HG03432 (cell line): Measurements from ENCODE around the gene UCK2.
A peak's percentile ranks its signal among the peaks of the same experiment; 100 is the strongest.

ENCODE experiments used
- ATAC-seq: cut with Tn5 transposase; IDR thresholded peaks from one replicate; pipeline ENCODE4 v1.9.1; 2021; ENCODE audit warnings: mild to moderate bottlenecking, moderate library complexity; ENCODE audit not compliant: unreplicated experiment

UCK2 gene

GRCh38 chr1:165833358-165833757 is 5.9 kb downstream of the UCK2 start:
- ATAC-seq: no peak

GRCh38 chr1:165834229-165834628 is 6.8 kb downstream of the UCK2 start:
- no peak for ATAC-seq

DNA sequence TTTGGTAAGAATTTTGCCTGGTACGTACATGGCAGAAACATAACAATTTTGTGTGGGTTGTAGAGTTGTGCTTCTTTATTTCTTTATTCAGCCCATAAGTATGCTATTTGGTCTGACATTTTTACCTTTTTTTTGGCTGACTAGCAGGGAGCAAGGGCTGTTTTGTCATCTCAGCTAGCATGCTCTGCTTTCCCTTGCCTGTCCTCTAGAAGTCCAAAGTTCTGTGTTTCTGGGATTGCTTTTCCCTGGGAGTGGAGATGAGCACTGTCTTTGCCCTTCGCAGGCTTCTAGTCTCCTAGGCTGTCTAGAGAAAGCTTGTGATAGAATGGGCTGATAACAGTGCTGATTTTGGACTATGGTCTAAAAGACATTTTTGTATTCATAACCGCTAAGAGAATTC is 7.5 kb downstream of the UCK2 start:
- ATAC-seq: no peak

DNA sequence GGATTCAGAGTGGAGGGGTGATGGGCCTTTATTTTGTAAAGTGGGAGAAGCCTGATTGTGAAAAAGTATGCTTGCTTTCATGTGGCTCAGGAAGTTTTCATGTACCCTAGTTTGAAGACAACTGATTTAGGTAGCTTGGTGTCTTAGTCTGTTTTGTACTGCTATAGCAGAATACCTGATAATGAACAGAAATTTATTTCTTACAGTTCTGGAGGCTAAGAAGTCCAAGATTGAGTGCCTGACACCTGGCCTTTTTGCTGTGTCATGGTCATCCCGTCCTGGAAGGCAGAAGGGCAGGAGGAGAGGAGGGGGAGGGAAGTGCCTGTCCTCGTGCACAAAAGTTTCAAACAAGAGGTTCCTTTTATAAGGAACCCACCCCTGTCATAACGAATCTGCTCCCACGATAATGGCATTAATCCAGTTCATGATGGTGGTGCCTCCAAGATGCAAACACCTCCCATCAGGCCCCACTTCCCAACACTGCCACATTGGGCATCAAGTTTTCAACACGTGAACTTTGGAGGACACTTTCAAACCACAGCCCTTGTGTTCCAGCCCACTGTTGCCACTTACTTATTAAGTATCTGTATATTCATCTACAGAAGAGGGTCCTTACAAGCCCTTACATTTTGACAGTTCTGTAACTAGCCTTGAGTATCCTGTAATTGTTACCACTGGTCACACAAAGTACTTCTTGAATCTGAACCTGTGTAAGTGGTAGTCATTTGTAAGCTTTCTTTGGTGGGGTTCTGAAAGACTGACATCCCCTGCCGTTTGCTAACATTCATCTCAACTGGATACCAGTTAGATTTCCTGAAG is 9.5 kb downstream of the UCK2 start:
- ATAC-seq: no peak

DNA sequence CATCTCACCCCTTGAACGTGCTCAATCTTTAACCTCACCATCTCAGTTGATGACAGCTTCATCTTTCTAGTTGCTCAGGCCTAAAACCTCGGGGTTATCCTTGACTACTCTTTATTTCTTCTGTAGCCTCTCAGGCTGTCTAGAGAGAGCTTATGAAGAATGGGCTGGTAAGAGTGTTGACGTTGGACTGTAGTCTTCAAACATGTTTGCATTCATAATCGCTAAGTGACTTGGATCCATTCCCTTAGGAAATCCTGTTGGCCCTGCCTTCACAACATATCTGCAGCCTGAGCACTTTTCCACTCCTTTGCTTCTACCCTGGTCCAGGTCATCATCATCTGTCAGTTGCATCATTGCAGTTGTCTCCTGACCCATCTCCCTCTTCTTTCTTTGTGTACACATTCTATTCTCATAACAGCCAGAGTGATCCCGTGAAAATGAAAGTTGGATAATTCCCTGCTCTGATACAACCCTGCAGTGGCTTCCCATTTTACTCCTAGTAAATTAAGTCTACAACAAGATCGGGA is 10.5 kb downstream of the UCK2 start:
- no peak for ATAC-seq

- no peak for ATAC-seq
These were observed 13.0 kb downstream of the UCK2 start for GRCh38 chr1:165840423-165840822.

- no peak for ATAC-seq
These were observed 14.2 kb downstream of the UCK2 start for GRCh38 chr1:165841582-165842017.

DNA sequence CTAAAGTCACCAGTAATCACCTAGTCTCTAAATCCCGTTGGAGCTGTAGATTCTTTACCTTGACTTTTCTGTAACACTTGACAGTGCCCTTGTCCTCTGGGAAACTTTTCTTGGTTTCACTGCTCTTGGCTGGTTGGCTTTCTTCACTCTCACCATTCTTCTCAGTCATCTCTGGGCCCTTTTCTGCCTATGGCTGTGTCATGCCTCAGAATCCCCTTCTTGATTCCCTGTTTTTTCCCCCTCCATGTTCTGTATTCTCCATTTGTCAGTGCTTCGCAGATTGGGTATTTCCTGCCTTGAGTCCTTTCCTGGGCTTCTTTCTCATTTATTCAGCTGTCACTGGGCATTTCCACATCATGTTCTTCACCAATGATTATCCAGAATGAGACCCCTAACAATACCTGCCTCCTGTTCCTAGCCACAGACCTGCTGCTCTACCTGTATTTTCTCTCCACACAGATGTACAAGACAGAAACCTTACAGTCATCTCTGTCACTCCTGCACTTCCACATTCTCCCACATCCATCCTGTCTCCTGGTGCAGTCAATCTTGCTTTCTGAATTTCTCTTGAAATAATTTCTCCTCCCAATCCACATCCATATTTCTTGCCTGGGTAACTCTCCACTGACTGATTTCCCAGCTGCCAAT is 14.7 kb downstream of the UCK2 start:
- no peak for ATAC-seq

DNA sequence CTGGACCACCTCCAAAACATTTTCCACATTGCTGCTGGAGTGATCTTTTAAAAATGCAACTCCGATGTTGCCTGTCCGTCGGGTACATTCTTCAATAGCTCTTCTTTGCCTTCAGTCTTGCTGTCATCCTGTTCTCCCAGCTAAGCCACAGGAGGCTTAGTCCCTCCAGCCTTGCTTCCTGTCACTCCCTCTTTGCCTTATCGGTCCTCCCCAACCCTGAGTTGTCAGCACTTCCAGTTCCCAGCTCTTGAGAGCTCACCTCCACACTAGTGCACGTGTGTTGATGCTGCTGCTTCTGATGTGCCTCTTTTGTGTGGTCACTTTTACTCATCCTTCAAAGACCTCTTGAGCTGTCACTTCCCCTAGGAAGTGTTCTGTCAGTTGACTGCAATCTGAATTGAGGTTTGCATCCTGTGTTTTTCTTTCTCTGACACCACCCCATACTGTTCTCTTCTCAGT is 15.3 kb downstream of the UCK2 start:
- ATAC-seq: peak; percentile 70

GRCh38 chr1:165843304-165843703 is 15.9 kb downstream of the UCK2 start:
- no peak for ATAC-seq

GRCh38 chr1:165844114-165844798 is 16.8 kb downstream of the UCK2 start:
- ATAC-seq: no peak

DNA sequence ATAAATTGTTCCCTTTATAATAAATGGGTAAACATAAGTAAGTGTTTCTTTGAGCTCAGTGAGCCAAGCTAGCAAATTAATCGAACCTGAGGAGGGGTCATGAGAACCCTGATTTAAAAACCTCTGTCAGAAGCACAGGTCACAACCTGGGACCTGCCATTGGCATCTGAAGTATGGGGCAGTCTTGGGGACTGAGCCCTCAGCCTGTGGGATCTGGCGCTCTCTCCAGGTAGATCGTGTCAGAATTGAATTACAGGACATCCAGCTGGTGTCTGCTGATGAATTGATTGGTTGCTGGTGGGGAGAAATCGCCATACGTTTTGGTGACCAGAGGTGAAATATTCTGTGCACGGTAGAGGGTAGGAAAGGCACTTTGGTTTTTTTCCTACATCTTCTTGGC is 17.5 kb downstream of the UCK2 start:
- no peak for ATAC-seq

GRCh38 chr1:165845569-165845968 is 18.2 kb downstream of the UCK2 start:
- no peak for ATAC-seq

DNA sequence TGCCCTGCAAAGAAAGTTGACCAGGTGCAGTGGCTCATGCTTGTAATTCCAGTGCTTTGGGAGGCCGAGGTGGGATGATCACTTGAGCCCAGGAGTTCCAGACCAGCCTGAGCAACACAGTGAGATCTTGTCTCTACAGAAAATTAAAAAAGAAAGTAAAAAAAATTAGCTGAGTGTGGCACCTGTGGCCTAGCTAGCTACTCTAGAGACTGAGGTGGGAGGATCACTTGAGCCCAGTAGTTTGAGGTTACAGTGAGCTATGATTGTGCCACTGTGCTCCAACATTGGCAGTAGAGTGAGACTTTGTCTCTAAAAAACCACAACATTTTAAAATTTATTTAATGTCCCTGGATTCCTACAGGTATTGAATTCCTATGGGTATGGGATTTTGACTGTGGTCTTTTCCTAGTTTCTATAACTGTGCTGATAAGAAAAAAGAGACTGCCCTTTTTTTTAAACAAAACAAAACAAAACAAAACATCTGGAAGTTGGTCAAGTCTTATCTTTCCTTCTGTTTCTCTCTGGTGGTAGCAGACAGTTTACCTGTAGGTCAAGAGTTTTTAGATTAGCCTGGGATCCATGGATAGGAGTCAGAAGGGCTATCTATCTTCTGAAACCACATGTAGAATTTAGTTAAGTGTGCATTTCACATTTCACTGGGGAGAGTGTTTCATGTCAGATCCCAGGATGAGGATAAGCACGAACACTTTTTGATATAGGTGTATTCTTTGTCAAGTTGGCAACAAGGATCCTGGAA is 18.8 kb downstream of the UCK2 start:
- peak; percentile 42 for ATAC-seq

- ATAC-seq: no peak
These were observed 20.1 kb downstream of the UCK2 start for GRCh38 chr1:165847486-165847885.

DNA sequence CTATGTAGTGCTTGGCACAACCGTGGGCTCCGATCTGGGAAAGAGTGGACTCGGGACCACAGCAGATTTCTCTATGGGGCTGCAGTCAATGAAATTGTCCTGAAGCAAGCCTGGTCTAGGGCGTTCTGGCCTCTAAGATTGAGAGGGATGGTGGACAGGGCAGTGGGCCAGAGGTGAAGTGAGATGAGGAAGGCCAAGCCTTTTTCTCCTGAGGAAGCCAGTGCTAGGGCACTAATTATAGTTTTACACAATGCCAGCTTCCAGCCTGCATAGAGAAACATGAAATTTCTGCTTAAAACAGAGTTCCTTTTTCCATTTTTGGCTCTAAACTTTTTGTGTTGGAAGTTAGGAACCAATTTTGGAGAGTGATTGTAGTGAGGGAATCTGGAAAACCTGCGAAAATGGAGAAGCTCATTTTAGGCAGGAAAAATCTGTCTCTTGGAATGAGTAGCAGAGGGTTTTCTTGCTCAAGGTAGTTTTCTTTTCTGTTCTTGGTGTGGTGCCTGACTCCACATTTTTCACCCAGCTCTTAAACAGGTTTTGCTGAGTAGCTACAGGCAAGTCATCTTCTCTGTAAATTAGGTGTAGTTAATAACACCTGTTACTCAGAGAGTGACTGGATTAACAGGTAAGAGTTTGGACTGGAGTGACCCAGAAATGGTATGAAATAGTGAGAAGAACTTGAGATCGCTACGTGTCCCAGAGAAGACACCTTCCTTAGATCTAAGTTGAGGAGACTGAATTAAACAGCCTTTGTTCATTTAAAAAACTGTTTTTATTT is 22.1 kb downstream of the UCK2 start:
- ATAC-seq: no peak

DNA sequence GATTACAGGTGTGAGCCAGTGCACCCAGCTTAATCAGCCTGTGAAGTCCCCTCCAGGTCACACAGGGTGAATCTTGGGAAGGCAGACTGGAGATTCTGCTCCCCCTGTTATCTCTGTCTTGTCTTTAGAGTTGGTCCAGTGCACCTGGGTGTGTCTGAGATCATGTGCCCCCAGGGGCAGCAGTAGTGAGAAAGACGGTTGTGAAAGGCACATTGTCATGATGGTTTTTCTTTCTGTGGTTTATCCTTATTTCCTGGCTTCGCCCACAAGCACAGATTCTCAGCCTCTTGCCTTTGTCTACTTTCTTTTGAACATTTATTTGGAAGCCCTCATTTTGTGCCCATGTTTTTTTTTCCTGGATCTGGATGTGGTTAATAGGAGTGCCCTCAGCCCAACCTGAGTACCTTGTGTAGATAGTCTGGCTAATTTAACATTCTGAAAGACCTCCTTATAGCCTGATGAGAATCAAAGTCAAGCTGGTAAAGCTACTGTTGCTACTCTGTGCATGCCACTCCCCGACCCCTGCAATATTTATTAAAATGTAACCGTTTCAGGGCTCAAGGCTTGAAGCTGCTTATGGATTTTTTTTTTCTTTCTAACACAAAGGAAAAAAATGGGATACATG is 23.7 kb downstream of the UCK2 start:
- peak; percentile 80 for ATAC-seq

DNA sequence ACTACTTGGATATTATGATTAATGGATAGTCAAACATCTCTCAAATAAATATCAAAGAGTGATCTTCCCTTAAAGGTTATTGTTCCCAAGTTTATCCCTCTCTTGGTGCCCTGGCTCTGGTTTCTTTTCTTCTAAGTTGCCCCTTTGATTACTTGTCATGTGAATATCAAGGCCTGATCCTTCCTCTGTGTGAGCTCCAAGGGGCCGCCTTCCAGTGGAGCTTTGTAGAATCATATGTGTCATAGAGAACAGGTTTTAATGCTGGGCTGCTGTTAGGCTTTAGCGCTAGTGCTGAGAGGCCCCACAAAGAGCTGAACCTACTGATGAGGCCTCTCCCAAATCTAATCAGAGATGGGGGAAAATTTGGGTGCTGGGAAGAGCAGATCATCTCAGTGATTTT is 25.5 kb downstream of the UCK2 start:
- ATAC-seq: no peak

DNA sequence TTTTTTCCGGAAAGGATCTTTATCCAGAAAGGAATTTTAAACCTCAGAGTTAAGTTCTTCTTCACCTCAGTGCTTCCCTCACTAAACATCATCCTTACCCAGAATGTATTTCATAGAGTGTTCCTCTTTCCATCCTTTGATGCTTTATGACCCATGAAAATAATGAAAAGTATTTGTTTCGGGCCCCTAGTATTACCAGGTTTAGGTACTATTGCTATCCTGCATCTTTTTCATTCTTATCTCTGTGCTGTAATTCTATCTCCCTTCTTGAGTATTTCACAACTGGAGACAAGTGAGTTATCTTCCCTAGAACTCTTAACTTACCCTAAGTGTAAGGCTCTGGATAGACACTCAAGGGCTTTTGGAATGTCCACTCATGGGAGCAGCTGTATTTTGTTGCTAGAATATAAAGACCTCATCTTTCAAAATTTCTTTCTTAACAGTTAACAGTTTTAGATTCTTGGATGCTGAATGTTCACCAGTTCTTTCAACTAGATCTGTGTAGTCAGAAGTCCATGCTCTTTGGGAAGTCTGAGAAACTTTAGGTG is 26.2 kb downstream of the UCK2 start:
- ATAC-seq: no peak
